GM20431 (cell line): ENCODE measurements around the gene IBA57.
"Not testable (repeated sequence)": the region's sequence is repeated elsewhere in the genome, so short reads cannot be mapped to it uniquely, and the experiment has no call there.

Experiments
- in situ Hi-C: fragments of 300-500 bp; cut with MseI, MboI; formaldehyde crosslinking; loops from one replicate; pipeline ENCODE4 v1.15.0; 2020; ENCODE audit warnings: low sequenced_read_pairs; ENCODE audit not compliant: unreplicated experiment

The IBA57 gene

GRCh38 chr1:228181645-228182034, 16.0 kb downstream of the IBA57 start:
- in situ Hi-C loops, result no loop called here

- in situ Hi-C loops, result no loop called here
These were observed 16.9 kb downstream of the IBA57 start for GRCh38 chr1:228182296-228183030.

GRCh38 chr1:228184152-228184551, 18.5 kb downstream of the IBA57 start:
- in situ Hi-C loops, result no loop called here

- in situ Hi-C loops, result no loop called here
These were observed 20.0 kb downstream of the IBA57 start for GRCh38 chr1:228185641-228185965.

GRCh38 chr1:228188249-228188648, 22.6 kb downstream of the IBA57 start:
- in situ Hi-C loops, result not testable (repeated sequence)

- in situ Hi-C loops, result no loop called here
These were observed 24.6 kb downstream of the IBA57 start for GRCh38 chr1:228190182-228190581.

- in situ Hi-C loops, result no loop called here
These were observed 25.2 kb downstream of the IBA57 start for GRCh38 chr1:228190778-228191177.

GRCh38 chr1:228194436-228194835, 28.8 kb downstream of the IBA57 start:
- in situ Hi-C loops, result no loop called here

- in situ Hi-C loops, result no loop called here
These were observed 29.6 kb downstream of the IBA57 start for GRCh38 chr1:228194921-228195812.

- in situ Hi-C loops, result no loop called here
These were observed 32.0 kb downstream of the IBA57 start for GRCh38 chr1:228197555-228198147.

- in situ Hi-C loops, result no loop called here
These were observed 33.5 kb downstream of the IBA57 start for GRCh38 chr1:228198977-228199590.

GRCh38 chr1:228204958-228205357, 39.4 kb downstream of the IBA57 start:
- in situ Hi-C loops, result no loop called here

GRCh38 chr1:228205526-228206436, 40.2 kb downstream of the IBA57 start:
- in situ Hi-C loops, result no loop called here

GRCh38 chr1:228206582-228207351, 41.2 kb downstream of the IBA57 start:
- in situ Hi-C loops, result no loop called here

- in situ Hi-C loops, result no loop called here
These were observed 41.8 kb downstream of the IBA57 start for GRCh38 chr1:228207381-228207810.

- in situ Hi-C loops, result no loop called here
These were observed 42.5 kb downstream of the IBA57 start, which contains the start of gene OBSCN for GRCh38 chr1:228207851-228208821. TSS of gene OBSCN (plus strand) at chr1:228208044. CDS start at chr1:228211784, 3,740 bp downstream.

- in situ Hi-C loops, result no loop called here
These were observed 43.4 kb downstream of the IBA57 start for GRCh38 chr1:228208831-228209551.
